HG02970 (cell line): Measurements from ENCODE around the gene C10orf143.
"Not testable (repeated sequence)": the region's sequence is repeated elsewhere in the genome, so short reads cannot be mapped to it uniquely, and the experiment has no call there.

Source experiments
- ATAC-seq: cut with Tn5 transposase; IDR thresholded peaks from one replicate; pipeline ENCODE4 v1.9.1; 2021; ENCODE audit warnings: mild to moderate bottlenecking, moderate library complexity, moderate number of reproducible peaks; ENCODE audit not compliant: unreplicated experiment, low FRiP score

The C10orf143 gene

GRCh38 chr10:130112821-130113220 lies 2.2 kb upstream of the C10orf143 start:
- no peak for ATAC-seq

GRCh38 chr10:130111852-130112180 lies 1.2 kb upstream of the C10orf143 start:
- no peak for ATAC-seq

- ATAC-seq: peak; percentile 91
Observed at GRCh38 chr10:130111113-130111851, 652 bp upstream of the C10orf143 start.

GRCh38 chr10:130109796-130110245 lies 809 bp downstream of the C10orf143 start:
- ATAC-seq: peak; percentile 0

- ATAC-seq: no peak
Observed at GRCh38 chr10:130108934-130109604, 1.6 kb downstream of the C10orf143 start.

- ATAC-seq: not testable (repeated sequence)
Observed at GRCh38 chr10:130108146-130108545, 2.5 kb downstream of the C10orf143 start.

GRCh38 chr10:130105724-130106123 lies 4.9 kb downstream of the C10orf143 start:
- ATAC-seq: no peak

- ATAC-seq: no peak
Observed at GRCh38 chr10:130099344-130099743, 11.3 kb downstream of the C10orf143 start.

GRCh38 chr10:130090565-130090964 lies 20.1 kb downstream of the C10orf143 start:
- not testable (repeated sequence) for ATAC-seq

- ATAC-seq: no peak
Observed at GRCh38 chr10:130080461-130080814, 30.2 kb downstream of the C10orf143 start.

- no peak for ATAC-seq
Observed at GRCh38 chr10:130079614-130080460, 30.8 kb downstream of the C10orf143 start.

GRCh38 chr10:130078120-130078519 lies 32.5 kb downstream of the C10orf143 start:
- no peak for ATAC-seq

GRCh38 chr10:130076681-130077080 lies 33.9 kb downstream of the C10orf143 start:
- ATAC-seq: no peak

GRCh38 chr10:130074639-130075038 lies 36.0 kb downstream of the C10orf143 start:
- no peak for ATAC-seq

GRCh38 chr10:130073912-130074311 lies 36.7 kb downstream of the C10orf143 start:
- ATAC-seq: no peak

- ATAC-seq: no peak
Observed at GRCh38 chr10:130072247-130072646, 38.4 kb downstream of the C10orf143 start.

GRCh38 chr10:130067893-130068292 lies 42.7 kb downstream of the C10orf143 start:
- ATAC-seq: no peak

- ATAC-seq: no peak
Observed at GRCh38 chr10:130066743-130067142, 43.9 kb downstream of the C10orf143 start.

GRCh38 chr10:130065251-130065650 lies 45.4 kb downstream of the C10orf143 start:
- no peak for ATAC-seq

GRCh38 chr10:130064783-130065182 lies 45.8 kb downstream of the C10orf143 start:
- ATAC-seq: no peak

- ATAC-seq: no peak
Observed at GRCh38 chr10:130062976-130063375, 47.7 kb downstream of the C10orf143 start.
